ENCODE measurements around the gene SLC22A13. TPM values are rescaled to one million over a fixed set of nuclear protein-coding genes. Genes with fewer than 3 reads are reported as not detected.
"Not testable (repeated sequence)": the region's sequence is repeated elsewhere in the genome, so short reads cannot be mapped to it uniquely, and the experiment has no call there.

SLC22A13 gene
- total RNA-seq, 1 donor, result 0.45 TPM

- TF ChIP-seq CTCF (IDR thresholded peaks at IDR 0.05; ENCODE audit: insufficient read depth, low read length), result no peak
- no peak for DNase-seq (ENCODE audit: low read depth)
- no peak overlapping the region for H3K4me3 ChIP-seq (ENCODE audit: low read depth, low read length)
These were observed 13.2 kb downstream of the SLC22A13 start for GRCh38 chr3:38278841-38279240.

GRCh38 chr3:38281895-38282686 is 16.5 kb downstream of the SLC22A13 start, which contains the start of gene SLC22A14:
Gene SLC22A14 (plus strand): TSS chr3:38282294. CDS start chr3:38306027, 23,733 bp downstream.
- no peak within 1 kb of the TSS for H3K4me3 ChIP-seq (ENCODE audit: low read depth, low read length)
- TF ChIP-seq CTCF (IDR thresholded peaks at IDR 0.05; ENCODE audit: insufficient read depth, low read length), result no peak

GRCh38 chr3:38283810-38284755 is 18.5 kb downstream of the SLC22A13 start:
- TF ChIP-seq CTCF (IDR thresholded peaks at IDR 0.05; ENCODE audit: insufficient read depth, low read length), result no peak
- DNase-seq (ENCODE audit: low read depth), result peak; percentile 85

More at GRCh38 chr3:38281895-38282686, 16.5 kb downstream of the SLC22A13 start, which contains the start of gene SLC22A14:
- no peak for DNase-seq (ENCODE audit: low read depth)

GRCh38 chr3:38284756-38285150 is 19.1 kb downstream of the SLC22A13 start:
- TF ChIP-seq CTCF (IDR thresholded peaks at IDR 0.05; ENCODE audit: insufficient read depth, low read length), result no peak
- no peak for DNase-seq (ENCODE audit: low read depth)
- no peak overlapping the region for H3K4me3 ChIP-seq (ENCODE audit: low read depth, low read length)

More at GRCh38 chr3:38283810-38284755, 18.5 kb downstream of the SLC22A13 start:
- H3K4me3 ChIP-seq (ENCODE audit: low read depth, low read length), result no peak overlapping the region

- DNase-seq (ENCODE audit: low read depth); H3K4me3 ChIP-seq (ENCODE audit: low read depth, low read length): not testable (repeated sequence)
These were observed 23.9 kb downstream of the SLC22A13 start for GRCh38 chr3:38289286-38290217.

GRCh38 chr3:38297053-38297452 is 31.4 kb downstream of the SLC22A13 start:
- not testable (repeated sequence) for DNase-seq (ENCODE audit: low read depth); H3K4me3 ChIP-seq (ENCODE audit: low read depth, low read length)

- no peak for TF ChIP-seq CTCF (IDR thresholded peaks at IDR 0.05; ENCODE audit: insufficient read depth, low read length)
- no peak overlapping the region for H3K4me3 ChIP-seq (ENCODE audit: low read depth, low read length)
- DNase-seq (ENCODE audit: low read depth), result no peak
These were observed 31.9 kb downstream of the SLC22A13 start for GRCh38 chr3:38297537-38297936.

All from fibroblast of the aortic adventitia (primary cell).